IMR-90 (cell line): ENCODE data around the gene SLC38A1. TPM values are rescaled to one million over a fixed set of nuclear protein-coding genes. Genes with fewer than 3 reads are reported as not detected.
"Not testable (repeated sequence)": the region's sequence is repeated elsewhere in the genome, so short reads cannot be mapped to it uniquely, and the experiment has no call there.

Experiments
- ATAC-seq: fragments of 200-7000 bp; cut with Tn5 transposase; 2 replicates; pipeline ENCODE4 v1.9.1; 2020; ENCODE audit warnings: low read depth, mild to moderate bottlenecking, moderate library complexity
- BruUV-seq: library from RNA; stranded (reverse); fragments of 400-500 nt; replicated peaks from 2 replicates; lab custom pipeline; 2021; lab: Mats Ljungman, UMichigan
- CTCF ChIA-PET: fragments of 300-600 bp; formaldehyde crosslinking; extraction: SDS; loops from one replicate; lab custom pipeline; 2021; ENCODE audit warnings: antibody characterized with exemption; lab: Yijun Ruan, JAX
- POLR2A ChIA-PET: fragments of 300-600 bp; sonication (Branson Sonifier 250); formaldehyde crosslinking; loops from one replicate; lab custom pipeline; 2022; ENCODE audit warnings: antibody characterized with exemption; ENCODE audit not compliant: unreplicated experiment; lab: Charles Lee
- DNase-seq: peaks from one replicate; pipeline ENCODE4 v3.0.0; 2013
- H2AFZ ChIP-seq: replicated peaks from 2 replicates; pipeline ENCODE3; 2013; ENCODE audit warnings: low read length, mild to moderate bottlenecking; ENCODE audit not compliant: poor library complexity
- H2AK5ac ChIP-seq: 2 replicates; pipeline ENCODE4 v1.6.1; 2013; ENCODE audit warnings: low read depth, low read length, inconsistent platforms
- H2AK9ac ChIP-seq: replicated peaks from 2 replicates; pipeline ENCODE3; 2013; ENCODE audit warnings: mild to moderate bottlenecking, low read depth, low read length, moderate library complexity; ENCODE audit not compliant: poor library complexity
- H2BK120ac ChIP-seq: 2 replicates; pipeline ENCODE4 v1.6.1; 2013; ENCODE audit warnings: low read depth, low read length, inconsistent platforms
- H2BK15ac ChIP-seq: 3 replicates; pipeline ENCODE4 v1.6.1; 2013; ENCODE audit warnings: low read depth, low read length, inconsistent platforms
- H2BK20ac ChIP-seq: 2 replicates; pipeline ENCODE4 v1.6.1; 2013; ENCODE audit warnings: low read depth, mild to moderate bottlenecking, inconsistent platforms, low read length, moderate library complexity
- H2BK5ac ChIP-seq: 2 replicates; pipeline ENCODE4 v1.6.1; 2013; ENCODE audit warnings: mild to moderate bottlenecking, low read depth, low read length, inconsistent platforms; ENCODE audit not compliant: poor library complexity, severe bottlenecking
- H3K14ac ChIP-seq: replicated peaks from 2 replicates; pipeline ENCODE4 v1.6.1; 2013; ENCODE audit warnings: low read depth, low read length, inconsistent platforms
- H3K18ac ChIP-seq: 2 replicates; pipeline ENCODE4 v1.6.1; 2013; ENCODE audit warnings: low read depth, low read length, control low read depth
- H3K23ac ChIP-seq: 2 replicates; pipeline ENCODE4 v1.6.1; 2013; ENCODE audit warnings: low read depth, low read length, inconsistent platforms
- H3K27ac ChIP-seq: 2 replicates; pipeline ENCODE4 v1.5.1; 2013; ENCODE audit warnings: mild to moderate bottlenecking, control low read depth, low read length; ENCODE audit not compliant: insufficient read depth
- H3K27me3 ChIP-seq: 2 replicates; pipeline ENCODE4 v1.6.1; 2013; ENCODE audit warnings: low read length; ENCODE audit not compliant: control insufficient read depth, insufficient read depth
- H3K36me3 ChIP-seq: 2 replicates; pipeline ENCODE4 v1.6.1; 2013; ENCODE audit warnings: low read length, mixed read lengths; ENCODE audit not compliant: control insufficient read depth, insufficient read depth
- H3K4ac ChIP-seq: 2 replicates; pipeline ENCODE4 v1.6.1; 2013; ENCODE audit warnings: low read depth, low read length, inconsistent platforms
- H3K4me1 ChIP-seq: 2 replicates; pipeline ENCODE4 v1.6.1; 2013; ENCODE audit warnings: low read length, mixed read lengths; ENCODE audit not compliant: control insufficient read depth, insufficient read depth
- H3K4me2 ChIP-seq: 2 replicates; pipeline ENCODE4 v1.6.1; 2013; ENCODE audit warnings: low read depth, mild to moderate bottlenecking, control low read depth, low read length, moderate library complexity
- H3K4me3 ChIP-seq: 2 replicates; pipeline ENCODE4 v1.5.1; 2013; ENCODE audit warnings: low read depth, mild to moderate bottlenecking, control low read depth, low read length, moderate library complexity; ENCODE audit not compliant: insufficient read depth
- H3K56ac ChIP-seq: 2 replicates; pipeline ENCODE4 v1.6.1; 2013; ENCODE audit warnings: low read length, inconsistent platforms; ENCODE audit not compliant: insufficient read depth; ENCODE audit errors: extremely low read depth
- H3K79me1 ChIP-seq, 2 experiments: 2 replicates each; pipeline ENCODE4 v1.6.1; 2013; ENCODE audit warnings: low read length in 2 of 2, inconsistent platforms in 1 of 2, low read depth in 1 of 2
- H3K9ac ChIP-seq: 2 replicates; pipeline ENCODE4 v1.6.1; 2013; ENCODE audit warnings: low read depth, low read length, control low read depth
- H3K9me1 ChIP-seq: 2 replicates; pipeline ENCODE4 v1.6.1; 2013; ENCODE audit warnings: low read length, inconsistent platforms; ENCODE audit not compliant: insufficient read depth
- H3K9me3 ChIP-seq: 2 replicates; pipeline ENCODE4 v1.6.1; 2013; ENCODE audit warnings: low read length; ENCODE audit not compliant: control insufficient read depth, insufficient read depth
- H4K20me1 ChIP-seq: 2 replicates; pipeline ENCODE4 v1.6.1; 2013; ENCODE audit warnings: low read length, inconsistent platforms; ENCODE audit not compliant: insufficient read depth
- H4K5ac ChIP-seq: 2 replicates; pipeline ENCODE4 v1.6.1; 2013; ENCODE audit warnings: mild to moderate bottlenecking, low read depth, low read length, control low read depth
- H4K8ac ChIP-seq, 2 experiments: 2 replicates each; pipeline ENCODE4 v1.6.1; 2013; ENCODE audit warnings: low read depth in 2 of 2, low read length in 2 of 2, control low read depth in 1 of 2, inconsistent platforms in 1 of 2
- H4K91ac ChIP-seq: 2 replicates; pipeline ENCODE4 v1.6.1; 2013; ENCODE audit warnings: low read depth, low read length, inconsistent platforms; ENCODE audit not compliant: insufficient read depth
- WGBS, 2 experiments: methylation state at CpG; one replicate each; pipeline versions ENCODE4 v1.1.5 to v1.1.7; 2013; ENCODE audit warnings: missing lambda C conversion rate in 2 of 2; ENCODE audit not compliant: insufficient read length in 1 of 2; ENCODE audit errors: extremely low coverage in 2 of 2; 5-methylcytosine and 5-hydroxymethylcytosine counted together
- dilution Hi-C: fragments of 300-500 bp; cut with HindIII; formaldehyde crosslinking; loops from one replicate; pipeline ENCODE4 v1.14.3; 2018; ENCODE audit warnings: low sequenced_read_pairs; ENCODE audit not compliant: unreplicated experiment
- in situ Hi-C: fragments of 300-500 bp; cut with MboI; formaldehyde crosslinking; loops from 3 replicates; pipeline ENCODE4 v1.14.3; 2019; ENCODE audit warnings: low sequenced_read_pairs, inconsistent platforms, mixed read lengths
- intact Hi-C: fragments of 100-400 bp; cut with micrococcal nuclease; formaldehyde crosslinking; loops from 2 replicates; pipeline ENCODE4 v1.10.0; 2022
- polyA plus RNA-seq, 3 experiments: library from polyadenylated mRNA; depleted of rRNA; stranded (reverse); fragments of >200 nt; gene quantifications; 2 replicates each; pipeline ENCODE4 v1.2.3, GENCODE V29; 2012; ENCODE audit warnings: low replicate concordance in 1 of 3
- total RNA-seq: library from RNA; depleted of rRNA; stranded (reverse); fragments of >200 nt; gene quantifications from 2 replicates; pipeline ENCODE4 v1.2.3, GENCODE V29; 2012

The SLC38A1 gene
- total and polyA plus RNA-seq, 2 of the 4 experiments (the other 2 are of a cell fraction): 22.8 to 61.5 TPM

GRCh38 chr12:46190533-46190932 is 78.3 kb downstream of the SLC38A1 start:
- H4K91ac ChIP-seq, H2BK5ac ChIP-seq, POLR2A ChIA-PET, H4K5ac ChIP-seq, H3K14ac ChIP-seq, CTCF ChIA-PET, H3K56ac ChIP-seq, BruUV-seq, H3K4me3 ChIP-seq, ATAC-seq, H3K18ac ChIP-seq, H3K4me1 ChIP-seq, H4K8ac ChIP-seq, H2AK5ac ChIP-seq, H3K9ac ChIP-seq, H2BK15ac ChIP-seq, H3K9me3 ChIP-seq, dilution Hi-C loops, intact Hi-C loops, H2AFZ ChIP-seq, DNase-seq, H3K9me1 ChIP-seq, H2AK9ac ChIP-seq, H3K27me3 ChIP-seq, H3K23ac ChIP-seq, H2BK20ac ChIP-seq, H3K4ac ChIP-seq, H3K4me2 ChIP-seq, H3K27ac ChIP-seq, H4K20me1 ChIP-seq, in situ Hi-C loops, H2BK120ac ChIP-seq: not testable (repeated sequence)
- WGBS, 2 experiments: no CpG with 5 or more reads among the region's 2 CpGs
- Histone ChIP-seq H3K36me3 (peaks cover 15% of the 10 kb centered on the region), H3K79me1 (peaks cover 0 to 13% of the 10 kb centered on the region in 2 experiments; a peak in 3 of 4 replicates)
